Measurements from ENCODE around the gene IGSF21. TPM values are rescaled to one million over a fixed set of nuclear protein-coding genes. Genes with fewer than 3 reads are reported as not detected.

The IGSF21 gene
- total and polyA plus RNA-seq, 2 donors (not counting 3 experiments of a cell fraction or from before 2014, with no cell fraction given) = not detected

DNA sequence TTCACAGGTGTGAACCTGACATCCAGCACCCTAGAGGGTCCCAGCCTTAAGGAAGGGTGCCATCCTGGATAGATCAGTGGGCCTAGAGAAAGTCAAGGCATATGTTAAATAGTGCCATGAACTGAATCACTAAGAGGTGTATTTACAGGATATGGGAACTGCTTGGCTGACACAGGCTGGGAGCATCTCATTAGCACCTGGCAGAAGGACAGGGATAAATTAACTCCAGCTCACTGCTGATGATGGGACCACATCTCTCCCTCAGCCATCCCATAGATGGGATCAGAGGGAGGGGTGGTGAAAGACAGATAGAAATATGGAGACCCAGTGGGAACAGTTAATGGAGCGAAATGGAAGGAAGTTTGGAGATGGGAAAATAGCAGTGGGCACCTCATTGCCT, 122.0 kb downstream of the IGSF21 start:
- DNase-seq (ENCODE audit: low read depth, low spot score) (no peak), FAIRE-seq (no peak)
- no peak overlapping the region for H3K9ac ChIP-seq (replicated peaks; ENCODE audit: extremely low read depth, insufficient read depth, low read length)
- no peak overlapping the region for H3K4me3 ChIP-seq (replicated peaks in 1 of 3; ENCODE audit: insufficient read depth in 1 of 3, low read depth in 1 of 3, low read length in 3 of 3)
- no peaks in the 10 kb centered on the region for H3K79me2 ChIP-seq (ENCODE audit: control insufficient read depth, insufficient read depth, low read length)
- H4K20me1 ChIP-seq (replicated peaks; ENCODE audit: control insufficient read depth, extremely low read depth, insufficient read depth, low read length) = no peaks in the 10 kb centered on the region
- no peak overlapping the region for H3K27ac ChIP-seq (ENCODE audit: insufficient read depth, low read depth, low read length)
- dilution Hi-C loops (cut with MboI; ENCODE audit: extremely low pct_ligation_motif_present, low sequenced_read_pairs) (no loop called here), intact Hi-C loops (cut with micrococcal nuclease) (no loop called here)
- BruUV-seq (replicated peaks) = no TSS peak
- no peaks in the 10 kb centered on the region for H3K9me3 ChIP-seq (replicated peaks; ENCODE audit: control insufficient read depth, insufficient read depth, low read length)
- H2AFZ ChIP-seq (ENCODE audit: low read depth, low read length) = no peak overlapping the region
- no peaks in the 10 kb centered on the region for H3K4me1 ChIP-seq (ENCODE audit: control insufficient read depth, extremely low read depth, insufficient read depth, low read length)
- H3K4me2 ChIP-seq (ENCODE audit: insufficient read depth, low read length) = no peak overlapping the region
- no peaks in the 10 kb centered on the region for H3K36me3 ChIP-seq (ENCODE audit: control insufficient read depth in 2 of 2, extremely low read depth in 1 of 2, insufficient read depth in 2 of 2, low read length in 2 of 2)
- H3K27me3 ChIP-seq (ENCODE audit: control insufficient read depth in 2 of 2, insufficient read depth in 2 of 2, low read length in 2 of 2) = no peaks in the 10 kb centered on the region
- CTCF ChIA-PET = no interaction called here
- no peak for TF ChIP-seq POLR2A (IDR thresholded peaks at IDR 0.05; ENCODE audit: low read depth, low read length)
- no peaks in the 10 kb centered on the region for H3K9me1 ChIP-seq (replicated peaks; ENCODE audit: control insufficient read depth, extremely low read depth, insufficient read depth, low read length)
- POLR2A ChIA-PET = no interaction called here

DNA sequence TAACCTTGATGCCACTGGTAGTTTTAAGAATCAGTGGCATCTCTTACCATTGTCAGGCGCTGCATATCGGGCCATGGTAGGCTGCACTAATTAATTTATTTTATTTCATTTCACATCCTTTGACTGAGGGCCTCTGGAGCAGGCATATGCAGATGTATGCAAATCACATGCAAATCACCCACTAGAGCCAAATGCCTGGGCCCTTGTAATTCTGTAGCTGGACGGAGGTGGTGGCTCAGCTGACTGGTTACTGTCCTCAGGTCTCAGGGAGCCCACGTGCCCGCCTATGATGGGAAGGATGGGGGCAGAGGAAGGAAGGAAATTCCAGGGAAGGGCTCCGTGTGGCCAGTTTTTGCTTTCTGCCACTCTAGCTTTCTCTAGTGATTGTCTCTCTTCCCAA, 122.7 kb downstream of the IGSF21 start:
- no peak overlapping the region for H3K9ac ChIP-seq (replicated peaks; ENCODE audit: extremely low read depth, insufficient read depth, low read length)
- intact Hi-C loops (cut with micrococcal nuclease) (no loop called here), dilution Hi-C loops (cut with MboI; ENCODE audit: extremely low pct_ligation_motif_present, low sequenced_read_pairs) (no loop called here)
- ChIA-PET CTCF (no interaction called here), POLR2A (no interaction called here)
- no peaks in the 10 kb centered on the region for H3K36me3 ChIP-seq (ENCODE audit: control insufficient read depth in 2 of 2, extremely low read depth in 1 of 2, insufficient read depth in 2 of 2, low read length in 2 of 2)
- no peak overlapping the region for H2AFZ ChIP-seq (ENCODE audit: low read depth, low read length)
- TF ChIP-seq, protein P1, sequence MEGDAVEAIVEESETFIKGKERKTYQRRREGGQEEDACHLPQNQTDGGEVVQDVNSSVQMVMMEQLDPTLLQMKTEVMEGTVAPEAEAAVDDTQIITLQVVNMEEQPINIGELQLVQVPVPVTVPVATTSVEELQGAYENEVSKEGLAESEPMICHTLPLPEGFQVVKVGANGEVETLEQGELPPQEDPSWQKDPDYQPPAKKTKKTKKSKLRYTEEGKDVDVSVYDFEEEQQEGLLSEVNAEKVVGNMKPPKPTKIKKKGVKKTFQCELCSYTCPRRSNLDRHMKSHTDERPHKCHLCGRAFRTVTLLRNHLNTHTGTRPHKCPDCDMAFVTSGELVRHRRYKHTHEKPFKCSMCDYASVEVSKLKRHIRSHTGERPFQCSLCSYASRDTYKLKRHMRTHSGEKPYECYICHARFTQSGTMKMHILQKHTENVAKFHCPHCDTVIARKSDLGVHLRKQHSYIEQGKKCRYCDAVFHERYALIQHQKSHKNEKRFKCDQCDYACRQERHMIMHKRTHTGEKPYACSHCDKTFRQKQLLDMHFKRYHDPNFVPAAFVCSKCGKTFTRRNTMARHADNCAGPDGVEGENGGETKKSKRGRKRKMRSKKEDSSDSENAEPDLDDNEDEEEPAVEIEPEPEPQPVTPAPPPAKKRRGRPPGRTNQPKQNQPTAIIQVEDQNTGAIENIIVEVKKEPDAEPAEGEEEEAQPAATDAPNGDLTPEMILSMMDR (IDR thresholded peaks at IDR 0.05; ENCODE audit: extremely low read depth in 1 of 2, insufficient read depth in 1 of 2, low read depth in 1 of 2, low read length in 2 of 2) = no peak
- TF ChIP-seq GATA2 (IDR thresholded peaks at IDR 0.05; ENCODE audit: insufficient read depth, insufficient read length, low read depth, low read length) (no peak), MYC (IDR thresholded peaks at IDR 0.05; ENCODE audit: low read depth, low read length) (no peak), EZH2 (IDR thresholded peaks at IDR 0.05; ENCODE audit: borderline replicate concordance, low read depth, low read length, severe bottlenecking) (no peak), POLR2AphosphoS5 (IDR thresholded peaks at IDR 0.05; ENCODE audit: insufficient read depth, low read depth, low read length) (no peak), JUN (IDR thresholded peaks at IDR 0.05; ENCODE audit: borderline replicate concordance, insufficient read depth, insufficient read length, low read depth) (no peak), FOS (IDR thresholded peaks at IDR 0.05; ENCODE audit: borderline replicate concordance, insufficient read depth, low read length) (no peak), POLR2A (IDR thresholded peaks at IDR 0.05; ENCODE audit: low read depth, low read length) (no peak)
- TF ChIP-seq, protein P2, sequence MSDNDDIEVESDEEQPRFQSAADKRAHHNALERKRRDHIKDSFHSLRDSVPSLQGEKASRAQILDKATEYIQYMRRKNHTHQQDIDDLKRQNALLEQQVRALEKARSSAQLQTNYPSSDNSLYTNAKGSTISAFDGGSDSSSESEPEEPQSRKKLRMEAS (IDR thresholded peaks at IDR 0.05; ENCODE audit: insufficient read depth, insufficient read length) = no peak
- H3K9me3 ChIP-seq (replicated peaks; ENCODE audit: control insufficient read depth, insufficient read depth, low read length) = no peaks in the 10 kb centered on the region
- H3K4me3 ChIP-seq (replicated peaks in 1 of 3; ENCODE audit: insufficient read depth in 1 of 3, low read depth in 1 of 3, low read length in 3 of 3) = no peak overlapping the region
- no peak overlapping the region for H3K27ac ChIP-seq (ENCODE audit: insufficient read depth, low read depth, low read length)
- BruUV-seq (replicated peaks) = no TSS peak
- H3K9me1 ChIP-seq (replicated peaks; ENCODE audit: control insufficient read depth, extremely low read depth, insufficient read depth, low read length) = no peaks in the 10 kb centered on the region
- no peaks in the 10 kb centered on the region for H3K79me2 ChIP-seq (ENCODE audit: control insufficient read depth, insufficient read depth, low read length)
- H3K27me3 ChIP-seq (ENCODE audit: control insufficient read depth in 2 of 2, insufficient read depth in 2 of 2, low read length in 2 of 2) = no peaks in the 10 kb centered on the region
- H4K20me1 ChIP-seq (replicated peaks; ENCODE audit: control insufficient read depth, extremely low read depth, insufficient read depth, low read length) = no peaks in the 10 kb centered on the region
- H3K4me2 ChIP-seq (ENCODE audit: insufficient read depth, low read length) = no peak overlapping the region
- FAIRE-seq = no peak
- no peaks in the 10 kb centered on the region for H3K4me1 ChIP-seq (ENCODE audit: control insufficient read depth, extremely low read depth, insufficient read depth, low read length)
- no peak for DNase-seq (ENCODE audit: low read depth, low spot score)
